HepG2 (cell line): ENCODE measurements around the gene KDR. TPM values are rescaled to one million over a fixed set of nuclear protein-coding genes. Genes with fewer than 3 reads are reported as not detected.

Experiments used
- KDM3A ChIP-seq: IDR thresholded peaks from 2 replicates; pipeline ENCODE4 v1.6.1; 2018; ENCODE audit warnings: low read depth, missing compliant biosample characterization
- PTBP1 ChIP-seq: fragments of 200-400 bp; formaldehyde crosslinking; IDR thresholded peaks from 2 replicates; pipeline ENCODE4 v1.6.1; 2018; ENCODE audit warnings: low read length, low read depth; ENCODE audit not compliant: poor library complexity, severe bottlenecking
- polyA plus RNA-seq, 8 experiments: library from polyadenylated mRNA; depleted of rRNA in 3 of 8; stranded (reverse) in 7 of 8; unstranded in 1 of 8; fragments of >200 nt; fragmentation: Illumina TruSeq in 4 of 8; extraction: Trizol in 4 of 8; gene quantifications; 2 replicates each; pipeline versions ENCODE4 v1.2.1 to v1.2.3, GENCODE V29; 2011 to 2016; ENCODE audit warnings: low read depth in 4 of 8, missing spikeins in 1 of 8, mixed read lengths in 1 of 8; ENCODE audit not compliant: insufficient read depth in 1 of 8
- total RNA-seq, 5 experiments: library from RNA; depleted of rRNA; stranded (reverse); fragments of >200 nt; fragmentation: Illumina TruSeq; extraction: Trizol; gene quantifications; 2 replicates each; pipeline ENCODE4 v1.2.3, GENCODE V29; 2016; ENCODE audit warnings: low read depth in 1 of 5
- TF ChIP-seq, protein P1 (sequence below), 2 experiments: fragments of 450-650 bp in 1 of 2; sonication (generic) in 1 of 2; formaldehyde crosslinking in 1 of 2; IDR thresholded peaks; 2 replicates each; pipeline versions ENCODE4 v1.6.1 to v1.8.0; 2016 to 2022; ENCODE audit warnings: antibody characterized with exemption in 1 of 2, mild to moderate bottlenecking in 1 of 2, missing genetic modification reagents in 1 of 2
- TF ChIP-seq, protein P2 (sequence below): sonication (generic); formaldehyde crosslinking; IDR thresholded peaks from 2 replicates; pipeline ENCODE4 v1.4.0; 2020; ENCODE audit warnings: mild to moderate bottlenecking, missing genetic modification reagents

KDR gene
- total and polyA plus RNA-seq, 2 of the 13 experiments (the other 11 are each of a cell fraction or from before 2014, with no cell fraction given) = not detected

DNA sequence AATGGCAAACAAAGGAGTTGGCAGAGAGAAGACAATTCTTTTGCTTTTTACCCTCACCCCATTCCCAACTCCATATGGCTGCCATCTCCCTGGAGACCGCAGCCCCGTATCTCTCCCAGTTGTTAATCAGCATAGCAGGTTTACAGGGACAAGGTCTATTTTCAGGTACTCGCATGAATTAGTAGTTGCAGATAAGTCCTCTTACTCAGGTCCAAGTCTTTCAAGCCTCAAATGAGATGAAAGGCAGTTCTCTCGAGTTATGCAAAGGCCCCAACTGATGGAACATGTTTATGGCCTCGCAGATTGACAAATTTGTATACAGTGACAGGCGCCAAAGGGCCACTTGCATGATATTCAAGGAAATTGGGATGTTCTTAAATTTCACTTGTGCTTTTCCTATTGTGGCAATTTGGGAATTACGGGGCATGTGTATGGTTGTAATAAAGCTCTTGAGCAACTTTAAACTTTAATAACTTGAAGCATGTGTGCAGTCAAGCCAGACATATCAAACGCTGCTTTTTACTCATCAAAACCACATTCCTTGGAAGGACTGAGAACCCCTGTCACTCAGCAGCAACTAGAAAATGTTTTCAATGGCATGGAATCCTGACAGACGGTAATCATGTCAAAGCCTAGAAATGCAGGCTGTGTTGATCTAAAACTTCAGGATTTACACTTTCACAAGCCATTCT lies 45.1 kb downstream of the KDR start (continued):
- TF ChIP-seq, protein P1, sequence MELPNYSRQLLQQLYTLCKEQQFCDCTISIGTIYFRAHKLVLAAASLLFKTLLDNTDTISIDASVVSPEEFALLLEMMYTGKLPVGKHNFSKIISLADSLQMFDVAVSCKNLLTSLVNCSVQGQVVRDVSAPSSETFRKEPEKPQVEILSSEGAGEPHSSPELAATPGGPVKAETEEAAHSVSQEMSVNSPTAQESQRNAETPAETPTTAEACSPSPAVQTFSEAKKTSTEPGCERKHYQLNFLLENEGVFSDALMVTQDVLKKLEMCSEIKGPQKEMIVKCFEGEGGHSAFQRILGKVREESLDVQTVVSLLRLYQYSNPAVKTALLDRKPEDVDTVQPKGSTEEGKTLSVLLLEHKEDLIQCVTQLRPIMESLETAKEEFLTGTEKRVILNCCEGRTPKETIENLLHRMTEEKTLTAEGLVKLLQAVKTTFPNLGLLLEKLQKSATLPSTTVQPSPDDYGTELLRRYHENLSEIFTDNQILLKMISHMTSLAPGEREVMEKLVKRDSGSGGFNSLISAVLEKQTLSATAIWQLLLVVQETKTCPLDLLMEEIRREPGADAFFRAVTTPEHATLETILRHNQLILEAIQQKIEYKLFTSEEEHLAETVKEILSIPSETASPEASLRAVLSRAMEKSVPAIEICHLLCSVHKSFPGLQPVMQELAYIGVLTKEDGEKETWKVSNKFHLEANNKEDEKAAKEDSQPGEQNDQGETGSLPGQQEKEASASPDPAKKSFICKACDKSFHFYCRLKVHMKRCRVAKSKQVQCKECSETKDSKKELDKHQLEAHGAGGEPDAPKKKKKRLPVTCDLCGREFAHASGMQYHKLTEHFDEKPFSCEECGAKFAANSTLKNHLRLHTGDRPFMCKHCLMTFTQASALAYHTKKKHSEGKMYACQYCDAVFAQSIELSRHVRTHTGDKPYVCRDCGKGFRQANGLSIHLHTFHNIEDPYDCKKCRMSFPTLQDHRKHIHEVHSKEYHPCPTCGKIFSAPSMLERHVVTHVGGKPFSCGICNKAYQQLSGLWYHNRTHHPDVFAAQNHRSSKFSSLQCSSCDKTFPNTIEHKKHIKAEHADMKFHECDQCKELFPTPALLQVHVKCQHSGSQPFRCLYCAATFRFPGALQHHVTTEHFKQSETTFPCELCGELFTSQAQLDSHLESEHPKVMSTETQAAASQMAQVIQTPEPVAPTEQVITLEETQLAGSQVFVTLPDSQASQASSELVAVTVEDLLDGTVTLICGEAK (IDR thresholded peaks at IDR 0.05) = no peak
- TF ChIP-seq, protein P1 (CRISPR knock-in tag; IDR thresholded peaks at IDR 0.05) = no peak
- TF ChIP-seq KDM3A (CRISPR knock-in tag) (no peak), PTBP1 (no peak)
- TF ChIP-seq, protein P2, sequence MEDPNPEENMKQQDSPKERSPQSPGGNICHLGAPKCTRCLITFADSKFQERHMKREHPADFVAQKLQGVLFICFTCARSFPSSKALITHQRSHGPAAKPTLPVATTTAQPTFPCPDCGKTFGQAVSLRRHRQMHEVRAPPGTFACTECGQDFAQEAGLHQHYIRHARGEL (CRISPR knock-in tag) = no peak
